Spleen (tissue), 7 donors: ENCODE results near the gene PCK2.

ENCODE experiments used
- POLR2A ChIP-seq, 3 donors: fragments of 450-650 bp; IDR thresholded peaks; one replicate each; pipeline ENCODE4 v1.5.1; 2017; ENCODE audit warnings: antibody characterized with exemption in 3 of 3, mild to moderate bottlenecking in 1 of 3
- TF ChIP-seq, protein P1 (sequence below), 11 experiments: fragments of 200-600 bp in 7 of 11; fragments of 450-650 bp in 4 of 11; sonication (generic) in 4 of 11; IDR thresholded peaks in 8 of 11; conservative IDR thresholded peaks in 3 of 11; 1 replicate in 7 of 11; 2 replicates in 4 of 11; pipeline versions ENCODE4 v1.4.0 to v1.8.0; 2016 to 2021; ENCODE audit warnings: antibody characterized with exemption in 11 of 11, inconsistent platforms in 4 of 11, mild to moderate bottlenecking in 1 of 11
- donor health status: DM: no; HTN: no; CAD: no; lungs with moderate emphysema.
- donor health status: DM: no; HTN: no; CAD: no.
- donor health status: DM: no; HTN: no; CAD: no.

DNA sequence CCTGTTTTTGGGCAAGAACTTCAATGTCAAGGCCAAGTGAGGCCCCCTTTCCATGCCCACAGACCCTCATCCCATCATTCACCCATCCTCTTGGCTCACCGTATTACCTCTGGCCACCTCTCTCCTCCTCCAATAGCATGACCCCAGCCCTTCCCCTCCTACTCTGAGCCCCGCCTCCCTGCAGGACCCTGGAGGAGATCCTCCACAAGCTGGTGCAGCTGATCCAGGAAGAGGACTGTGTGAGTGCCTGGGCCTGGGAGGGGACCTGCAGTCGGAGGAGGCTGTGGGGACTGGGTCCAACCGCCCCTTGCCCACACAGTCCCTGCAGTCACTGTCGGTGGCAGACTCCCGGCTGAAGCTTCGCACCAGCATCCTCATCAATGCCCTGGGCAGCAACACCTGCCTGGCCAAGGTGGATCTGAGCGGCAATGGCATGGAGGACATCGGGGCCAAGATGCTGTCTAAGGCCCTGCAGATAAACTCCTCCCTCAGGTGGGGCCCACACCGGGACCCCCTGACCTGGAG is 35.1 kb upstream of the PCK2 start:
- TF ChIP-seq, protein P1, sequence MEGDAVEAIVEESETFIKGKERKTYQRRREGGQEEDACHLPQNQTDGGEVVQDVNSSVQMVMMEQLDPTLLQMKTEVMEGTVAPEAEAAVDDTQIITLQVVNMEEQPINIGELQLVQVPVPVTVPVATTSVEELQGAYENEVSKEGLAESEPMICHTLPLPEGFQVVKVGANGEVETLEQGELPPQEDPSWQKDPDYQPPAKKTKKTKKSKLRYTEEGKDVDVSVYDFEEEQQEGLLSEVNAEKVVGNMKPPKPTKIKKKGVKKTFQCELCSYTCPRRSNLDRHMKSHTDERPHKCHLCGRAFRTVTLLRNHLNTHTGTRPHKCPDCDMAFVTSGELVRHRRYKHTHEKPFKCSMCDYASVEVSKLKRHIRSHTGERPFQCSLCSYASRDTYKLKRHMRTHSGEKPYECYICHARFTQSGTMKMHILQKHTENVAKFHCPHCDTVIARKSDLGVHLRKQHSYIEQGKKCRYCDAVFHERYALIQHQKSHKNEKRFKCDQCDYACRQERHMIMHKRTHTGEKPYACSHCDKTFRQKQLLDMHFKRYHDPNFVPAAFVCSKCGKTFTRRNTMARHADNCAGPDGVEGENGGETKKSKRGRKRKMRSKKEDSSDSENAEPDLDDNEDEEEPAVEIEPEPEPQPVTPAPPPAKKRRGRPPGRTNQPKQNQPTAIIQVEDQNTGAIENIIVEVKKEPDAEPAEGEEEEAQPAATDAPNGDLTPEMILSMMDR (IDR thresholded peaks at IDR 0.05 in 8 of 11, conservative IDR thresholded peaks at IDR 0.05 in 3 of 11): no peak
- no peak for TF ChIP-seq POLR2A (IDR thresholded peaks at IDR 0.05)
